Smooth muscle cell (in vitro differentiated cells): Measurements from ENCODE around the gene ZNF732. TPM values are rescaled to one million over a fixed set of nuclear protein-coding genes. Genes with fewer than 3 reads are reported as not detected.
"Not testable (repeated sequence)": the region's sequence is repeated elsewhere in the genome, so short reads cannot be mapped to it uniquely, and the experiment has no call there.

Source experiments
- DNase-seq: peaks from one replicate; lab custom pipeline; 2025; ENCODE audit not compliant: unreplicated experiment; lab: John Stamatoyannopoulos, UW
- H2AFZ ChIP-seq: fragments of 200-600 bp; sonication (generic); 2 replicates; pipeline ENCODE4 v1.6.0; 2016; ENCODE audit warnings: antibody characterized with exemption, low read depth, mild to moderate bottlenecking
- H3F3A ChIP-seq: fragments of 200-600 bp; sonication (generic); 2 replicates; pipeline ENCODE4 v1.6.0; 2017; ENCODE audit warnings: antibody characterized with exemption, low read depth
- H3K27ac ChIP-seq: fragments of 200-600 bp; sonication (generic); 2 replicates; pipeline ENCODE4 v1.5.1; 2016; ENCODE audit warnings: low read depth, mild to moderate bottlenecking
- H3K27me3 ChIP-seq: fragments of 200-600 bp; sonication (generic); 2 replicates; pipeline ENCODE4 v1.6.1; 2016; ENCODE audit warnings: low read depth, mild to moderate bottlenecking
- H3K36me3 ChIP-seq: fragments of 200-600 bp; sonication (generic); 2 replicates; pipeline ENCODE4 v1.5.1; 2016; ENCODE audit warnings: low read depth
- H3K4me1 ChIP-seq: fragments of 200-600 bp; sonication (generic); 2 replicates; pipeline ENCODE4 v1.5.1; 2016; ENCODE audit warnings: low read depth
- H3K4me2 ChIP-seq: fragments of 200-600 bp; sonication (generic); 2 replicates; pipeline ENCODE4 v1.6.0; 2016; ENCODE audit warnings: mild to moderate bottlenecking
- H3K4me3 ChIP-seq: fragments of 200-600 bp; sonication (generic); 2 replicates; pipeline ENCODE4 v1.5.1; 2016; ENCODE audit warnings: mild to moderate bottlenecking
- H3K79me2 ChIP-seq: fragments of 200-600 bp; sonication (generic); 2 replicates; pipeline ENCODE4 v1.6.0; 2016; ENCODE audit warnings: low read depth, mild to moderate bottlenecking
- H3K9ac ChIP-seq: fragments of 200-600 bp; sonication (generic); 2 replicates; pipeline ENCODE4 v1.6.0; 2016; ENCODE audit warnings: low read depth
- H3K9me3 ChIP-seq: fragments of 200-600 bp; sonication (generic); replicated peaks from 2 replicates; pipeline ENCODE4 v1.5.1; 2016; ENCODE audit warnings: low read depth
- H4K20me1 ChIP-seq: fragments of 200-600 bp; sonication (generic); 2 replicates; pipeline ENCODE4 v1.6.0; 2016; ENCODE audit warnings: low read depth
- CTCF ChIP-seq: fragments of 200-600 bp; sonication (generic); IDR thresholded peaks from 2 replicates; pipeline ENCODE4 v1.5.1; 2017; ENCODE audit warnings: borderline replicate concordance, mild to moderate bottlenecking, antibody characterized with exemption; ENCODE audit not compliant: insufficient read depth, poor library complexity, severe bottlenecking
- WGBS: methylation state at CpG from one replicate; pipeline ENCODE4 v1.1.7; 2016; ENCODE audit warnings: low lambda C conversion rate; 5-methylcytosine and 5-hydroxymethylcytosine counted together
- polyA plus RNA-seq: library from polyadenylated mRNA; unstranded; fragments of >200 nt; fragmentation: Nextera tagmentation; extraction: Ambion mirVana; gene quantifications from 2 replicates; pipeline ENCODE4 v1.2.1, GENCODE V29; 2016
- total RNA-seq: library from RNA; depleted of rRNA; stranded (reverse); fragments of >200 nt; gene quantifications from 2 replicates; pipeline ENCODE4 v1.2.3, GENCODE V29; 2014

The ZNF732 gene
- total and polyA plus RNA-seq, 2 experiments from 2014 or later = not detected

- Histone ChIP-seq H3K27me3 (no peaks in the 10 kb centered on the region), H3K9me3 (peaks cover 6% of the 10 kb centered on the region), H3K36me3 (peaks cover 3% of the 10 kb centered on the region), H2AFZ (no peak overlapping the region), H3K4me1 (no peaks in the 10 kb centered on the region), H3K4me3 (peak overlapping the region; percentile 23), H3F3A (no peaks in the 10 kb centered on the region), H4K20me1 (no peaks in the 10 kb centered on the region), H3K27ac (no peak overlapping the region), H3K79me2 (no peaks in the 10 kb centered on the region), H3K9ac (no peak overlapping the region), H3K4me2 (no peak overlapping the region)
- peak; percentile 43 for TF ChIP-seq CTCF
- no peak for DNase-seq
- 60% methylated on average over 15 of the region's 15 CpGs for WGBS
Measured at GRCh38 chr4:242121-242848, 63.0 kb downstream of the ZNF732 start.

GRCh38 chr4:241411-241810 lies 63.9 kb downstream of the ZNF732 start:
- DNase-seq, H3K27me3 ChIP-seq, H3K9ac ChIP-seq, H3K79me2 ChIP-seq, H3K27ac ChIP-seq, H2AFZ ChIP-seq, H4K20me1 ChIP-seq, H3K4me2 ChIP-seq, H3K9me3 ChIP-seq, H3F3A ChIP-seq, H3K4me1 ChIP-seq, H3K4me3 ChIP-seq, H3K36me3 ChIP-seq: not testable (repeated sequence)
- WGBS = 85% methylated on average over 7 of the region's 7 CpGs

- H3F3A ChIP-seq = no peaks in the 10 kb centered on the region
- H3K79me2 ChIP-seq = no peaks in the 10 kb centered on the region
- peaks cover 3% of the 10 kb centered on the region for H3K36me3 ChIP-seq
- H4K20me1 ChIP-seq = no peaks in the 10 kb centered on the region
- H3K4me1 ChIP-seq = no peaks in the 10 kb centered on the region
- no peak overlapping the region for H3K27ac ChIP-seq
- 88% methylated on average over 2 of the region's 2 CpGs for WGBS
- no peak for DNase-seq
- no peak for TF ChIP-seq CTCF
- no peak overlapping the region for H2AFZ ChIP-seq
- H3K4me3 ChIP-seq = no peak overlapping the region
- H3K9ac ChIP-seq = no peak overlapping the region
- H3K9me3 ChIP-seq = peaks cover 15% of the 10 kb centered on the region
- H3K4me2 ChIP-seq = no peak overlapping the region
- H3K27me3 ChIP-seq = no peaks in the 10 kb centered on the region
Measured at GRCh38 chr4:236028-236427, 69.2 kb downstream of the ZNF732 start.

- no peak overlapping the region for H3K4me2 ChIP-seq
- no peak overlapping the region for H3K4me3 ChIP-seq
- no peaks in the 10 kb centered on the region for H3F3A ChIP-seq
- 56% methylated on average over 1 of the region's 1 CpG for WGBS
- no peak for DNase-seq
- H3K27me3 ChIP-seq = no peaks in the 10 kb centered on the region
- peaks cover 9% of the 10 kb centered on the region for H3K9me3 ChIP-seq
- H4K20me1 ChIP-seq = no peaks in the 10 kb centered on the region
- TF ChIP-seq CTCF = no peak
- H3K4me1 ChIP-seq = no peaks in the 10 kb centered on the region
- no peak overlapping the region for H3K9ac ChIP-seq
- H2AFZ ChIP-seq = no peak overlapping the region
- H3K27ac ChIP-seq = no peak overlapping the region
- peaks cover 3% of the 10 kb centered on the region for H3K36me3 ChIP-seq
- no peaks in the 10 kb centered on the region for H3K79me2 ChIP-seq
Measured at GRCh38 chr4:234178-234577, 71.1 kb downstream of the ZNF732 start.
